GM19397 (cell line): ENCODE data around the gene NTMT1.

Experiments
- ATAC-seq: cut with Tn5 transposase; IDR thresholded peaks from one replicate; pipeline ENCODE4 v1.9.1; 2021; ENCODE audit warnings: mild to moderate bottlenecking, moderate library complexity; ENCODE audit not compliant: unreplicated experiment

Gene NTMT1

GRCh38 chr9:129673602-129674001 lies 47.6 kb downstream of the NTMT1 start:
- no peak for ATAC-seq

- ATAC-seq = no peak
These were observed 48.3 kb downstream of the NTMT1 start for GRCh38 chr9:129674229-129674628.

GRCh38 chr9:129675620-129676019 lies 49.7 kb downstream of the NTMT1 start:
- ATAC-seq = no peak

- no peak for ATAC-seq
These were observed 50.3 kb downstream of the NTMT1 start for GRCh38 chr9:129676287-129676686.

GRCh38 chr9:129676975-129677374 lies 51.0 kb downstream of the NTMT1 start:
- ATAC-seq = no peak

GRCh38 chr9:129677456-129677855 lies 51.5 kb downstream of the NTMT1 start:
- no peak for ATAC-seq

GRCh38 chr9:129678844-129679243 lies 52.9 kb downstream of the NTMT1 start:
- ATAC-seq = no peak

- no peak for ATAC-seq
These were observed 53.6 kb downstream of the NTMT1 start for GRCh38 chr9:129679537-129679936.

GRCh38 chr9:129681924-129682323 lies 56.0 kb downstream of the NTMT1 start:
- no peak for ATAC-seq

GRCh38 chr9:129682381-129682780 lies 56.4 kb downstream of the NTMT1 start:
- ATAC-seq = no peak

GRCh38 chr9:129685220-129685932 lies 59.4 kb downstream of the NTMT1 start:
- no peak for ATAC-seq
